ENCODE results near the gene ALDH1A3. TPM values are rescaled to one million over a fixed set of nuclear protein-coding genes. Genes with fewer than 3 reads are reported as not detected.

Gene ALDH1A3
- total and polyA plus RNA-seq, 2 of the 4 experiments (the other 2 are of a cell fraction), result 3.1 to 5.0 TPM

GRCh38 chr15:100918034-100918689, 38.5 kb downstream of the ALDH1A3 start:
- H3K9me1 ChIP-seq (ENCODE audit: insufficient read depth, low read length), result 0 out of 2 replicates have a peak, but pooled peaks cover 4% of the 10 kb centered on the region
- intact Hi-C loops (cut with micrococcal nuclease) (loop anchor here (1.0 to 5.0 kb wide), 3 partner anchors 89 to 339 kb away; no protein-coding TSS in a partner anchor), dilution Hi-C loops (cut with HindIII; ENCODE audit: low sequenced_read_pairs, unreplicated experiment) (no loop called here), in situ Hi-C loops (cut with MboI; ENCODE audit: low sequenced_read_pairs) (loop anchor here (5.0 to 25.0 kb wide), 2 partner anchors 89 to 344 kb away; partner anchors contain the start of gene CHSY1)
- 0 out of 2 replicates have a peak overlapping the region, but pooled peaks have one; percentile 25 for H2BK120ac ChIP-seq (ENCODE audit: low read depth, low read length)
- no peak overlapping the region for H3K18ac ChIP-seq (ENCODE audit: low read depth, low read length)
- DNase-seq (peak; percentile 62), ATAC-seq (ENCODE audit: low read depth) (peak; percentile 83)
- peak overlapping the region; percentile 87 for H3K14ac ChIP-seq (replicated peaks; ENCODE audit: low read depth, low read length)
- ChIA-PET CTCF (interaction anchor here (0.6 to 5.4 kb wide), 10 partner anchors 16 to 90 kb away, joined by 3 to 44 read pairs (median 3); partner anchors contain the start of gene ALDH1A3), POLR2A (ENCODE audit: unreplicated experiment) (interaction anchor here (1.4 kb wide), 1 partner anchor 89 kb away, joined by 4 read pairs; no protein-coding TSS in a partner anchor)
- no peak overlapping the region; the same call in 1 of the 2 replicates for H2AK5ac ChIP-seq (ENCODE audit: low read depth, low read length)
- peak overlapping the region; percentile 74 for H3K23ac ChIP-seq (ENCODE audit: low read depth, low read length)
- H4K91ac ChIP-seq (ENCODE audit: insufficient read depth, low read depth, low read length), result 0 out of 2 replicates have a peak overlapping the region, but pooled peaks have one; percentile 5
- no peak overlapping the region; the same call in 1 of the 2 replicates for H3K27ac ChIP-seq (ENCODE audit: insufficient read depth, low read length)
- H3K4me3 ChIP-seq (ENCODE audit: insufficient read depth, low read depth, low read length), result peak overlapping the region; percentile 60
- peak overlapping the region; percentile 2; the same call in 1 of the 3 replicates for H2BK15ac ChIP-seq (ENCODE audit: low read depth, low read length)
- H4K8ac ChIP-seq (ENCODE audit: low read depth in 2 of 2, low read length in 2 of 2), result peak overlapping the region; percentile 14 to 79
- peaks cover 16 to 28% of the 10 kb centered on the region in 2 experiments for H3K79me1 ChIP-seq (ENCODE audit: low read depth in 1 of 2, low read length in 2 of 2)
- peak overlapping the region; percentile 56; the same call in 1 of the 2 replicates for H4K5ac ChIP-seq (ENCODE audit: low read depth, low read length)
- 3% methylated on average over 18 of the region's 42 CpGs; no CpG with 5 or more reads in 1 of the 2 experiments for WGBS, 2 experiments (ENCODE audit: extremely low coverage in 2 of 2, insufficient read length in 1 of 2)
- H2BK5ac ChIP-seq (ENCODE audit: low read depth, low read length, poor library complexity, severe bottlenecking), result no peak overlapping the region
- H4K20me1 ChIP-seq (ENCODE audit: insufficient read depth, low read length), result no peaks in the 10 kb centered on the region
- peak overlapping the region; percentile 72; the same call in 1 of the 2 replicates for H3K56ac ChIP-seq (ENCODE audit: extremely low read depth, insufficient read depth, low read length)
- H3K4ac ChIP-seq (ENCODE audit: low read depth, low read length), result peak overlapping the region; percentile 81
- H3K9me3 ChIP-seq (ENCODE audit: control insufficient read depth, insufficient read depth, low read length), result peaks cover 5% of the 10 kb centered on the region
- peak overlapping the region; percentile 74 for H2AK9ac ChIP-seq (replicated peaks; ENCODE audit: low read depth, low read length, poor library complexity)
- H2BK20ac ChIP-seq (ENCODE audit: low read depth, low read length), result no peak overlapping the region
- peak overlapping the region; percentile 96 for H2AFZ ChIP-seq (replicated peaks; ENCODE audit: low read length, poor library complexity)
- H3K36me3 ChIP-seq (ENCODE audit: control insufficient read depth, insufficient read depth, low read length), result no peaks in the 10 kb centered on the region
- H3K9ac ChIP-seq (ENCODE audit: low read depth, low read length), result peak overlapping the region; percentile 84; the same call in 1 of the 2 replicates
- peak overlapping the region; percentile 92 for H3K4me2 ChIP-seq (ENCODE audit: low read depth, low read length)
- no peaks in the 10 kb centered on the region for H3K27me3 ChIP-seq (ENCODE audit: control insufficient read depth, insufficient read depth, low read length)
- H3K4me1 ChIP-seq (ENCODE audit: control insufficient read depth, insufficient read depth, low read length), result no peaks in the 10 kb centered on the region; the same call in 1 of the 2 replicates
- no TSS peak for BruUV-seq (replicated peaks)
- TF ChIP-seq, protein P1, sequence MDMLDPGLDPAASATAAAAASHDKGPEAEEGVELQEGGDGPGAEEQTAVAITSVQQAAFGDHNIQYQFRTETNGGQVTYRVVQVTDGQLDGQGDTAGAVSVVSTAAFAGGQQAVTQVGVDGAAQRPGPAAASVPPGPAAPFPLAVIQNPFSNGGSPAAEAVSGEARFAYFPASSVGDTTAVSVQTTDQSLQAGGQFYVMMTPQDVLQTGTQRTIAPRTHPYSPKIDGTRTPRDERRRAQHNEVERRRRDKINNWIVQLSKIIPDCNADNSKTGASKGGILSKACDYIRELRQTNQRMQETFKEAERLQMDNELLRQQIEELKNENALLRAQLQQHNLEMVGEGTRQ (IDR thresholded peaks at IDR 0.05; ENCODE audit: low read depth, low read length), result no peak
- TF ChIP-seq BHLHE40 (IDR thresholded peaks at IDR 0.05; ENCODE audit: low read depth, low read length) (no peak), MAFK (IDR thresholded peaks at IDR 0.05; ENCODE audit: low read depth, low read length) (no peak), RFX5 (IDR thresholded peaks at IDR 0.05; ENCODE audit: low read depth, low read length) (no peak), MXI1 (IDR thresholded peaks at IDR 0.05; ENCODE audit: borderline replicate concordance, low read depth, low read length) (0 out of 2 replicates have a peak, but pooled peaks have one; percentile 34), SMC3 (IDR thresholded peaks at IDR 0.05; ENCODE audit: low read depth, low read length) (peak; percentile 95), CTCF (conservative IDR thresholded peaks at IDR 0.05; ENCODE audit: low read depth, low read length) (peak; percentile 90), MAZ (IDR thresholded peaks at IDR 0.05; ENCODE audit: borderline replicate concordance, low read depth, low read length) (peak; percentile 32; the same call in 1 of the 2 replicates), FOS (IDR thresholded peaks at IDR 0.05; ENCODE audit: low read depth, low read length) (no peak), RAD21 (IDR thresholded peaks at IDR 0.05; ENCODE audit: low read length) (peak; percentile 85), CEBPB (IDR thresholded peaks at IDR 0.05; ENCODE audit: low read depth, low read length) (no peak), CHD1 (IDR thresholded peaks at IDR 0.05; ENCODE audit: low read depth, low read length) (no peak), ELK1 (IDR thresholded peaks at IDR 0.05; ENCODE audit: borderline replicate concordance, low read depth, low read length) (no peak)

Measured in IMR-90 (cell line).